Testis (tissue), 2 donors: ENCODE data around the gene MED7.

Experiments
- CTCF ChIP-seq, 3 experiments: fragments of 450-650 bp in 2 of 3; fragments of 200-600 bp in 1 of 3; sonication (generic) in 1 of 3; IDR thresholded peaks; one replicate each; pipeline ENCODE4 v1.5.1; 2016 to 2019; ENCODE audit warnings: antibody characterized with exemption in 3 of 3, mild to moderate bottlenecking in 2 of 3, moderate library complexity in 1 of 3
- POLR2A ChIP-seq: fragments of 450-650 bp; IDR thresholded peaks from one replicate; pipeline ENCODE4 v1.6.1; 2017; ENCODE audit warnings: antibody characterized with exemption, mild to moderate bottlenecking, moderate library complexity

GRCh38 chr5:157184117-157184670 lies 41.5 kb upstream of the MED7 start:
- TF ChIP-seq CTCF (IDR thresholded peaks at IDR 0.05) (no peak), POLR2A (no peak)
